HL-60/S4 (cell line): ENCODE results near the gene ADAMTSL1.

Experiments
- in situ Hi-C: fragments of 300-500 bp; cut with MboI; formaldehyde crosslinking; loops from 2 replicates; pipeline ENCODE4 v1.14.3; 2022; ENCODE audit warnings: low sequenced_read_pairs

ADAMTSL1 gene

GRCh38 chr9:18888290-18888689 lies 414.3 kb downstream of the ADAMTSL1 start:
- in situ Hi-C loops: no loop called here

- in situ Hi-C loops: no loop called here
Observed at GRCh38 chr9:18889550-18889949, 415.6 kb downstream of the ADAMTSL1 start.

- in situ Hi-C loops: no loop called here
Observed at GRCh38 chr9:18890372-18890771, 416.4 kb downstream of the ADAMTSL1 start.

GRCh38 chr9:18891946-18892670 lies 418.2 kb downstream of the ADAMTSL1 start:
- in situ Hi-C loops: no loop called here

GRCh38 chr9:18893046-18893445 lies 419.1 kb downstream of the ADAMTSL1 start:
- in situ Hi-C loops: no loop called here

GRCh38 chr9:18893491-18893890 lies 419.5 kb downstream of the ADAMTSL1 start:
- in situ Hi-C loops: no loop called here

- in situ Hi-C loops: no loop called here
Observed at GRCh38 chr9:18896004-18896403, 422.1 kb downstream of the ADAMTSL1 start.

- in situ Hi-C loops: no loop called here
Observed at GRCh38 chr9:18896531-18897179, 422.7 kb downstream of the ADAMTSL1 start.

GRCh38 chr9:18903450-18903849 lies 429.5 kb downstream of the ADAMTSL1 start:
- in situ Hi-C loops: no loop called here

GRCh38 chr9:18905028-18905882 lies 431.3 kb downstream of the ADAMTSL1 start:
- in situ Hi-C loops: no loop called here

- in situ Hi-C loops: no loop called here
Observed at GRCh38 chr9:18905883-18906629, 432.1 kb downstream of the ADAMTSL1 start.

GRCh38 chr9:18906656-18907395 lies 432.9 kb downstream of the ADAMTSL1 start:
- in situ Hi-C loops: no loop called here

- in situ Hi-C loops: no loop called here
Observed at GRCh38 chr9:18907927-18908625, 434.1 kb downstream of the ADAMTSL1 start.

GRCh38 chr9:18909140-18910018 lies 435.4 kb downstream of the ADAMTSL1 start:
- in situ Hi-C loops: no loop called here

- in situ Hi-C loops: no loop called here
Observed at GRCh38 chr9:18910435-18910834, 436.5 kb downstream of the ADAMTSL1 start.

- in situ Hi-C loops: no loop called here
Observed at GRCh38 chr9:18910916-18911315, 437.0 kb downstream of the ADAMTSL1 start.

GRCh38 chr9:18911714-18912342 lies 437.9 kb downstream of the ADAMTSL1 start:
- in situ Hi-C loops: no loop called here
